Progenitor cell of endocrine pancreas (in vitro differentiated cells): ENCODE measurements around the gene TEAD1. TPM values are rescaled to one million over a fixed set of nuclear protein-coding genes. Genes with fewer than 3 reads are reported as not detected.

Source experiments
- DNase-seq: peaks from one replicate; pipeline ENCODE4 v3.0.0; 2021; ENCODE audit warnings: low spot score; ENCODE audit not compliant: unreplicated experiment
- H3K27ac Mint-ChIP-seq: 2 replicates; pipeline ENCODE4 v1.8.0; 2021; ENCODE audit warnings: mild to moderate bottlenecking, moderate library complexity, mixed read lengths
- H3K27me3 Mint-ChIP-seq: 2 replicates; pipeline ENCODE4 v1.8.0; 2021; ENCODE audit warnings: mixed read lengths
- H3K36me3 Mint-ChIP-seq: 2 replicates; pipeline ENCODE4 v1.8.0; 2022; ENCODE audit warnings: mixed read lengths; ENCODE audit not compliant: insufficient read depth
- H3K4me1 Mint-ChIP-seq: 2 replicates; pipeline ENCODE4 v1.8.0; 2021; ENCODE audit warnings: low read depth, mixed read lengths
- H3K4me3 Mint-ChIP-seq: 2 replicates; pipeline ENCODE4 v1.8.0; 2021; ENCODE audit warnings: low read depth, mild to moderate bottlenecking, moderate library complexity, mixed read lengths
- H3K9me3 Mint-ChIP-seq: 2 replicates; pipeline ENCODE4 v1.8.0; 2021; ENCODE audit warnings: low read depth, mixed read lengths
- CTCF ChIP-seq: fragments of 200-600 bp; sonication (generic); IDR thresholded peaks from one replicate; pipeline ENCODE4 v1.5.0; 2021; ENCODE audit warnings: antibody characterized with exemption, mild to moderate bottlenecking; ENCODE audit not compliant: unreplicated experiment
- total RNA-seq: library from RNA; stranded (reverse); gene quantifications from 2 replicates; pipeline ENCODE4 v1.2.1, GENCODE V29; 2021

TEAD1 gene
- total RNA-seq, 1 donor from 2014 or later, result 92.4 TPM

GRCh38 chr11:12680940-12681258, 6.7 kb downstream of the TEAD1 start:
- Mint-ChIP-seq H3K27me3 (no peaks in the 10 kb centered on the region), H3K36me3 (no peaks in the 10 kb centered on the region), H3K9me3 (no peaks in the 10 kb centered on the region), H3K4me1 (peaks cover 86% of the 10 kb centered on the region), H3K4me3 (peak overlapping the region; percentile 56), H3K27ac (peak overlapping the region; percentile 96)
- DNase-seq, result no peak
- no peak for TF ChIP-seq CTCF

DNA sequence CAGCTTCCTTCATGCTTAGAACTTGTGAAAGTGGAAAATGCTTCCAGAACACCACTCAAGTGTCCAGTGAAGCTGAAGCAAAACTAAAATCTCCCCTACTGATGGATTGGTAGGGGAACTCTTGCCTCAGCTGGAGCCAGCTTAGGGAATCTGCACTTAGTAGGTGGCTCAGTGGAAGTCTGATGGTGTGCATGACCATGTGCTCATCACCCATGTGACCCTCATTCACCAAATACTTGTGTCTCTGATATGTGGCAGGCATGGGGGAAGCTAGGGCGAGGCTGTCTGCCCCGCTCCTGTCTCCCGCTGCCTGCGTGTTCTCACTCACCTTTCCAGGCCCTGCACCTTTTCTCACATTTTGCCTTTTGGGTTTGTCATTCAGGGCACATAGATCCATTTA, 7.2 kb downstream of the TEAD1 start:
- peak overlapping the region; percentile 96 for H3K27ac Mint-ChIP-seq
- no peak for DNase-seq
- no peaks in the 10 kb centered on the region for H3K27me3 Mint-ChIP-seq
- TF ChIP-seq CTCF, result no peak
- H3K9me3 Mint-ChIP-seq, result no peaks in the 10 kb centered on the region
- no peaks in the 10 kb centered on the region for H3K36me3 Mint-ChIP-seq
- no peak overlapping the region for H3K4me3 Mint-ChIP-seq
- peaks cover 83% of the 10 kb centered on the region for H3K4me1 Mint-ChIP-seq

GRCh38 chr11:12682288-12682687, 8.1 kb downstream of the TEAD1 start:
- no peak overlapping the region for H3K4me3 Mint-ChIP-seq
- H3K4me1 Mint-ChIP-seq, result peaks cover 81% of the 10 kb centered on the region
- H3K27me3 Mint-ChIP-seq, result no peaks in the 10 kb centered on the region
- H3K36me3 Mint-ChIP-seq, result no peaks in the 10 kb centered on the region
- H3K27ac Mint-ChIP-seq, result peak overlapping the region; percentile 84
- H3K9me3 Mint-ChIP-seq, result no peaks in the 10 kb centered on the region
- no peak for TF ChIP-seq CTCF
- DNase-seq, result no peak

- no peaks in the 10 kb centered on the region for H3K36me3 Mint-ChIP-seq
- H3K27me3 Mint-ChIP-seq, result no peaks in the 10 kb centered on the region
- DNase-seq, result no peak
- H3K27ac Mint-ChIP-seq, result peak overlapping the region; percentile 84
- H3K4me1 Mint-ChIP-seq, result peaks cover 81% of the 10 kb centered on the region
- H3K9me3 Mint-ChIP-seq, result no peaks in the 10 kb centered on the region
- no peak for TF ChIP-seq CTCF
- no peak overlapping the region for H3K4me3 Mint-ChIP-seq
Measured at GRCh38 chr11:12682737-12683500, 8.7 kb downstream of the TEAD1 start.

DNA sequence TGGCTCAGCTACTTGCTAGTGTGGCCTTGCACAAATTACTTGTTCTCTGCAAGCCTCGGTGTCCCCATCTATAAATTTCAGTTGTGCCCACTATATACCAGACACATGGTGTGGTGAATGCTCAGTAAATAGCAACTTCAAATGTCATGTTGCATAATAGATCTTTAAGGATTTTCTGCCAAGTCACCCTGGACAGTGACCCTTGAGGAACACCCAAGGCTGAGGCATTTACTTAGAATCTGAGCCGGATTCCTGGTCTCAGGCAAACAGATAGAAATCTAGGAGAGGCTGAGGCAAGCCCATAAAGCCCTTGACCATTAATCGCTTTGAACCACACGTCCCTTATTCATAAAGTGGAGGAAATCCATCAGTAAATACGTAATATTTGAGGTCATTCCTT, 9.7 kb downstream of the TEAD1 start:
- no peaks in the 10 kb centered on the region for H3K27me3 Mint-ChIP-seq
- no peak for DNase-seq
- H3K4me3 Mint-ChIP-seq, result no peak overlapping the region
- H3K27ac Mint-ChIP-seq, result no peak overlapping the region
- TF ChIP-seq CTCF, result no peak
- no peaks in the 10 kb centered on the region for H3K9me3 Mint-ChIP-seq
- H3K36me3 Mint-ChIP-seq, result no peaks in the 10 kb centered on the region
- peaks cover 86% of the 10 kb centered on the region for H3K4me1 Mint-ChIP-seq
